D721Med (cell line): ENCODE measurements around the gene SBSN.

Experiments used
- DNase-seq: peaks from one replicate; pipeline ENCODE4 v3.0.0; 2011; ENCODE audit warnings: low spot score; ENCODE audit not compliant: insufficient read length
- FAIRE-seq: peaks from 2 replicates; lab custom pipeline; 2011; peaks lifted over from hg19 to GRCh38; lab: Jason Lieb, UNC
- TF ChIP-seq, protein P1 (sequence below): IDR thresholded peaks from 2 replicates; pipeline ENCODE4 v1.5.1; 2012; ENCODE audit warnings: mild to moderate bottlenecking, control low read depth; ENCODE audit not compliant: insufficient read depth; ENCODE audit errors: missing control alignments

Gene SBSN, protein sequence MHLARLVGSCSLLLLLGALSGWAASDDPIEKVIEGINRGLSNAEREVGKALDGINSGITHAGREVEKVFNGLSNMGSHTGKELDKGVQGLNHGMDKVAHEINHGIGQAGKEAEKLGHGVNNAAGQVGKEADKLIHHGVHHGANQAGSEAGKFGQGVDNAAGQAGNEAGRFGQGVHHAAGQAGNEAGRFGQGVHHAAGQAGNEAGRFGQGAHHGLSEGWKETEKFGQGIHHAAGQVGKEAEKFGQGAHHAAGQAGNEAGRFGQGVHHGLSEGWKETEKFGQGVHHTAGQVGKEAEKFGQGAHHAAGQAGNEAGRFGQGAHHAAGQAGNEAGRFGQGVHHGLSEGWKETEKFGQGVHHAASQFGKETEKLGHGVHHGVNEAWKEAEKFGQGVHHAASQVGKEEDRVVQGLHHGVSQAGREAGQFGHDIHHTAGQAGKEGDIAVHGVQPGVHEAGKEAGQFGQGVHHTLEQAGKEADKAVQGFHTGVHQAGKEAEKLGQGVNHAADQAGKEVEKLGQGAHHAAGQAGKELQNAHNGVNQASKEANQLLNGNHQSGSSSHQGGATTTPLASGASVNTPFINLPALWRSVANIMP

DNA sequence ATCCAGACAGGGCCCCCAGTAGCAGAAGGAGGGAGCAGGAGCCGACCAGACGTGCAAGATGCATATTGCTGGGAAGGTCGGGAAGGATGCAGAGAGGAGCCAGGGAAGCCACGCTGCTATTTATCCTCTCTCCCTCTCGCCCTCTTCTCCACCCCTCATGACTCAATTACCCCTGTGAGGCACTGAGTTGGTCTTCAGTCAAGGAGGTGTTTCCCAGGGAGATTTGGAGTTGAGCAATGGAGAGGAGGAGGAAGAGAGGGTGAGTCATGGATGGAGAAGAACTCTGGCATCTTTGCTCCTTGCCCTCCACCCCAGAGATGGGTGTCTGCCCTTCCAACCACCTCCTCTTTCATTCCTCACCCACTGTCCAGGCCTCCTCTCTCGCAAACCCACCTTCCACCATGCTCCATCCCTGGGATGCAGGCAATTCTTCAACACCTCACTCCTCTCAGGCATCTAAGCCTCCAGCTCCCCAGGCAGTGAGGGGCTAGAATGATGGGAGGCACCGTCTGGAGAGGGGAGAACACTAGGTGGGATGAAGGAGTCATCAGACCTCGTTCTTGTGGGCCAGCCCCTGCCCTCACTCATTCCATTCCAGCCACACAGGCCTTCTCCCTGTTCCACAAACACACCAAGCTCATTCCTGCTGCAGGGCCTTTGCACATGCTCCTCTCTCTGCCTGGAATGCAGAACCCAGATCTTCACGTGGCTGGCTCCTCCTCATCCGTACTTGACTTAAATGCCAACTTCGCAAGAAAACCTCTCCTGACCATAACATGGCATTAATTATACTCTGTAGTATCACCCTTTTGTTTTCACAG lies at the start of gene SBSN:
Gene SBSN, minus strand, starts transcription at position 94 of the 821 bp plus-strand sequence. Its CDS starts 30 bp downstream, at position 64.
- TF ChIP-seq, protein P1, sequence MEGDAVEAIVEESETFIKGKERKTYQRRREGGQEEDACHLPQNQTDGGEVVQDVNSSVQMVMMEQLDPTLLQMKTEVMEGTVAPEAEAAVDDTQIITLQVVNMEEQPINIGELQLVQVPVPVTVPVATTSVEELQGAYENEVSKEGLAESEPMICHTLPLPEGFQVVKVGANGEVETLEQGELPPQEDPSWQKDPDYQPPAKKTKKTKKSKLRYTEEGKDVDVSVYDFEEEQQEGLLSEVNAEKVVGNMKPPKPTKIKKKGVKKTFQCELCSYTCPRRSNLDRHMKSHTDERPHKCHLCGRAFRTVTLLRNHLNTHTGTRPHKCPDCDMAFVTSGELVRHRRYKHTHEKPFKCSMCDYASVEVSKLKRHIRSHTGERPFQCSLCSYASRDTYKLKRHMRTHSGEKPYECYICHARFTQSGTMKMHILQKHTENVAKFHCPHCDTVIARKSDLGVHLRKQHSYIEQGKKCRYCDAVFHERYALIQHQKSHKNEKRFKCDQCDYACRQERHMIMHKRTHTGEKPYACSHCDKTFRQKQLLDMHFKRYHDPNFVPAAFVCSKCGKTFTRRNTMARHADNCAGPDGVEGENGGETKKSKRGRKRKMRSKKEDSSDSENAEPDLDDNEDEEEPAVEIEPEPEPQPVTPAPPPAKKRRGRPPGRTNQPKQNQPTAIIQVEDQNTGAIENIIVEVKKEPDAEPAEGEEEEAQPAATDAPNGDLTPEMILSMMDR: no peak
- DNase-seq (no peak), FAIRE-seq (no peak)

DNA sequence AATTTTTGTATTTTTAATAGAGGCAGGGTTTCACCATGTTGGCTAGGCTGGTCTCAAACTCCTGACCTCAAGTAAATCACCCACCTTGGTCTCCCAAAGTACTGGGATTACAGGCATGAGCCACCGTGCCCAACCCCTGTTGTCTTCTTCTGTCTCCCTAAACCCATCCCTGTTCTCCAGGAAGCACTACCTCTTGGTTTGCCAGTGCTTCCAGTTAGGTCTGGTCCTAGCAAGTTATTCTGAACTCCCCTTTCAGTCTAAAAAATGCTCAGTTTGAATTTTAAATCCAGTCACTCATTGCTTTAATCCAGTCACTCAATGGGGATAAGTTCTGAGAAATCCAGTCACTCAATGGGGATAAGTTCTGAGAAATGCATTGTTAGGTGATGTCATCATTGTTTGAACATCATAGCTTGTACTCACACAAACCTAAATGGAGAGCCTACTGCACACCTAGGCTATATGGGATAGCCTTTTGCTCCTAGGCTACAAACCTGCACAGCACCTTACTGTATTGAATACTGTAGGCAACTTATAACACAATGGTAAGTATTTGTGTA lies 43.4 kb upstream of the SBSN start:
- TF ChIP-seq, protein P1: no peak
- no peak for FAIRE-seq
- DNase-seq: no peak

DNA sequence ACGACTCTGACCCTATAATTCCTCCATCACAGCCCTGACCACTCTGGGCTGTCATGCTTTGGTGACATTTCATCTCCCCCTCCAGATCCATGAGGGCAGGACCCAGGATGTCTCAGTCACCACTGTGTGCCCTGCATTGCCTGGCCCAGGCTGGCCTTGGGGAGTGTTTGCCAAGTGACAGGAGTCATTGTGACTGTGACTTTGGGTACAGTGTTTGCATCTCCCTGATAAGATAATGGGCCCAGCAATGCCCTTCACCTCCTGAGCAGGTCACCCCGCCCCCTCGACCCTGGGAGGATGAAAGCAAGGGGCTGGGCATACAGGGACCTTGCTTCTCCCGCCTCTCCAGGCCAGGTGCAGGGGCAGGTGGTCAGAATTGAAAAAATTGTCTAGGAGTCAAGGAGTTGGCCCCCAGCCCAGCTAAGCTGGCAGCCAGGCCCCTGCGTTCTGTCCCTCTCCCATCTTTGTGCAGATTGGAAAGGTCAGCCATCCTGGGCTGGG lies 41.2 kb upstream of the SBSN start:
- FAIRE-seq (no peak), DNase-seq (no peak)
- TF ChIP-seq, protein P1: no peak

DNA sequence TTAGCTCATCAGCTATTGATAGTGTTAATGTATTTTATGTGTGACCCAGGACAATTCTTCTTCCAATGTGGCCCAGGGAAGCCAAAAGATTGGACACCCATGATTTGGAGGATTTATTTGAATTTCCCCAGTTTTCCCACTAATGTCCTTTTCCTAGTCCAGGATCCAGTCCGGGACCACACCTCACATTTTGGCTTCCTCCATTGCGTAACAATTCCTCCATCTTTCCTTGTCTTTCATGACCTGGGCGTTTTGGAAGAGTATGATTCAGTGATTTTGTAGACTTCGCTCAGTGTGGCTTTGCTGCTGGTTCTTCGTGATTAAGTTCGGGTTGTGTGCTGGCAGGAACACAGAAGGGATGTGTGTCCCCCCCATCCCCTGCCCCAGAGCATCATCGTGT lies 38.6 kb upstream of the SBSN start:
- no peak for FAIRE-seq
- DNase-seq: no peak
- TF ChIP-seq, protein P1: no peak

DNA sequence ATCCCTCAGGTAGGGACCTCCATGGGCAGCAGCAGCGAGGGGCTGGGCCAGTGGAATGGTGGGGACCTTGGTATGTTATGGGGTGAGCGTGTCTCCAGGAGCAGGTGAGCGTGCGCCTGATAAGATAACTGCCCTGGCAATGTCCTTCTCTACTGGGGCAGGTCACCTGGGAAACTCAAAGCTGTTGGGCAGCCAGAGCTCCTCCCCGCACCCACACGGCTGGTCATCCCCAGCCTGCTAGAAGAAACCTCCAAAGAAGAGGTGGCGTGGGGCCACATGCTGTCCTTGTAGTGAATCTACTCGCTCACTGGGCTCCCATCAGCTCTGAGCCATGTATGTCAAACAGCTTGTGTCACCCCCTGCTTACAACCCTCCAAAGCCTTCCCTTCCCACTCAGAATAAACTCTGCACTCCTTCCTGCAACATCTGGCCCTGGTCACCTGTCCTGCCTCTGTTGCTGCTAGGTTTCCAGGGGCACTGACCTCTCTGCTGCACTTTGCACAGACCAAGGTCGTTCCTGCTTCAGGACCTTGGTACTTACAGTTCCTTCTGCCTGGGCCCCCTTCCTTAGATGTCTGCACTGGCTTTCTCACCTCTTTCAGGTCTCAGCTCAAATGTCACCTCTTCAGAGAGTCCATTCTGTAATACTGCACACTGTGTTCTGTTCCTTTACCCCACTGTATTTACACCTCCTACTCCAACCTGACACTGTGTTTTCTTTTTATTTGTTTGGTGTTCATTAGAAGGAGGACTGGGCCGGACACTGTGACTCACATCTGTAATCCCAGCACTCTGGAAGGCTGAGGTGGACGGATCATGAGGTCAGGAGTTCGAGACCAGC lies 37.1 kb upstream of the SBSN start:
- FAIRE-seq: no peak
- DNase-seq: no peak
- TF ChIP-seq, protein P1: no peak

DNA sequence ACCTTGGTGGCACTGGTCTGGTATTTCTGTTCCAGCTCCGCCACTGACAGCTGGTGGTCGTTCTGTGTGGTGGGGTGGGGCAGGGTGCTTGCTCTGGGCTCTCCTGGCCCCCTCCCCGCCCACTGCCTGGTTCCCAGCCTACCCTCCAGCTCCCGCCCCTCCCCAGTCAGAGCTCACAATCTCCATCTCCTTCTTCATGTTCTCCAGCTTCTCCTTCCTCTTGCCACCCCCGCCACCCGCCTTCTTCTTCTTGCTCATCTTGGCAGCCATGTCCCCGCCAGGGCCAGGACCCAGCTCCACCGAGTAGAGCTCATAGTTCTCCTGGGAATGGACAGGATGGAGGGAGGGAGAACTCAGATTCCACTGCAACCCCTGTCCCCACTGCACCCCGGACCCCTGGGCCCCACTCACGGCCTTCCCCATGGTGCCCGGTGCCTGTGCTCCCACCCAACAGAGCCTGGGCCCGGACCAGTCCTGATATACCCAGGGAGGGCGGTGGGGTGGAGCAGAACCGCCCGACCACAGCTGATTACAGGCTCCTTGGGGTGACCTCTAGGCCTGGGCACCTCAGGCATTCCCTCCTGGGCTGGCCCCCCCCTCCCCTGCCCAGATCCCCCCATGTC lies 35.2 kb upstream of the SBSN start, which contains the start of gene ATP4A:
Gene ATP4A, minus strand, starts transcription at position 452 of the 623 bp plus-strand sequence. Its CDS starts 29 bp downstream, at position 423.
- DNase-seq (no peak), FAIRE-seq (no peak)
- TF ChIP-seq, protein P1: no peak
